GM23338 (cell line): ENCODE measurements around the gene DUSP7.
A peak's percentile ranks its signal among the peaks of the same experiment; 100 is the strongest.

Experiments
- CTCF ChIP-seq, 2 experiments: fragments of 200-600 bp in 1 of 2; sonication (generic) in 1 of 2; conservative IDR thresholded peaks; 2 replicates each; pipeline versions ENCODE4 v1.5.1 to v1.6.1; 2016 to 2017; ENCODE audit warnings: antibody characterized with exemption in 2 of 2, low read depth in 2 of 2, mild to moderate bottlenecking in 2 of 2, moderate library complexity in 1 of 2
- EZH2 ChIP-seq: fragments of 200-600 bp; sonication (generic); IDR thresholded peaks from one replicate; pipeline ENCODE4 v1.8.0; 2017; ENCODE audit warnings: antibody characterized with exemption, mild to moderate bottlenecking, low read depth; ENCODE audit not compliant: unreplicated experiment
- EZH2phosphoT487 ChIP-seq: fragments of 200-600 bp; sonication (generic); IDR thresholded peaks from one replicate; pipeline ENCODE4 v1.8.1; 2018; ENCODE audit warnings: antibody characterized with exemption; ENCODE audit not compliant: unreplicated experiment
- JUNB ChIP-seq: IDR thresholded peaks from one replicate; pipeline ENCODE4 v1.6.1; 2016; ENCODE audit warnings: antibody characterized with exemption; ENCODE audit not compliant: unreplicated experiment
- NANOG ChIP-seq: IDR thresholded peaks from 2 replicates; pipeline ENCODE4 v1.6.1; 2016; ENCODE audit warnings: antibody characterized with exemption, borderline replicate concordance
- POLR2AphosphoS5 ChIP-seq: IDR thresholded peaks from 2 replicates; pipeline ENCODE4 v1.6.1; 2016; ENCODE audit warnings: antibody characterized with exemption, low read depth
- REST ChIP-seq: IDR thresholded peaks from one replicate; pipeline ENCODE4 v1.6.1; 2018; ENCODE audit warnings: antibody characterized with exemption; ENCODE audit not compliant: unreplicated experiment

GRCh38 chr3:52052831-52053306 is 3.5 kb downstream of the DUSP7 start:
- TF ChIP-seq POLR2AphosphoS5 (no peak; the same call in 1 of the 2 replicates), CTCF (conservative IDR thresholded peaks at IDR 0.05; ENCODE audit: low read depth in 2 of 2) (peak; percentile 31 to 63), EZH2 (no peak), REST (no peak), JUNB (no peak), EZH2phosphoT487 (no peak), NANOG (no peak)
